ENCODE results near the gene C19orf25.

The C19orf25 gene

DNA sequence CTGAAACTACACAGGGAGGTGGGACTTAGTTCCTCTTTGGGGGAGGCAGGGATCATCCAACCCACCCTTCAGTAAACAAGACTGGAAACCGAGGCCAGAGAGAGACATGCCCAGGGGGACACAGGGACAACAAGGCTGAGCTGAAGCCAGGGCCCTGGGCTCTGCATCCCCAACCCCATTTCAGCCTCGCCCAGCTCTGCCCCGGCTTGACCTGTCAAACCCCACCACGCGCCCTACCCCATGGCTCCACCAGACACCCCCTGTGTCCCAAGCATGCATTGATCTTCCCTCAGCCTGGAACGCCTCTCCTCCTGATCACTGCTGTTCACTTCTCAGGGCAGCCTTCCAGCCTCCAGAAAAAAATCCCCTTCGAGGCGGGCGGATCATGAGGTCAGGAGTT is 31.1 kb downstream of the C19orf25 start:
- no peak overlapping the region for H3K27ac ChIP-seq (replicated peaks)
- no peak for TF ChIP-seq POLR2AphosphoS5 (IDR thresholded peaks at IDR 0.05; ENCODE audit: low read depth)
- TF ChIP-seq SPI1 (IDR thresholded peaks at IDR 0.05; ENCODE audit: borderline replicate concordance, low read depth), result no peak
- TF ChIP-seq, protein P1, sequence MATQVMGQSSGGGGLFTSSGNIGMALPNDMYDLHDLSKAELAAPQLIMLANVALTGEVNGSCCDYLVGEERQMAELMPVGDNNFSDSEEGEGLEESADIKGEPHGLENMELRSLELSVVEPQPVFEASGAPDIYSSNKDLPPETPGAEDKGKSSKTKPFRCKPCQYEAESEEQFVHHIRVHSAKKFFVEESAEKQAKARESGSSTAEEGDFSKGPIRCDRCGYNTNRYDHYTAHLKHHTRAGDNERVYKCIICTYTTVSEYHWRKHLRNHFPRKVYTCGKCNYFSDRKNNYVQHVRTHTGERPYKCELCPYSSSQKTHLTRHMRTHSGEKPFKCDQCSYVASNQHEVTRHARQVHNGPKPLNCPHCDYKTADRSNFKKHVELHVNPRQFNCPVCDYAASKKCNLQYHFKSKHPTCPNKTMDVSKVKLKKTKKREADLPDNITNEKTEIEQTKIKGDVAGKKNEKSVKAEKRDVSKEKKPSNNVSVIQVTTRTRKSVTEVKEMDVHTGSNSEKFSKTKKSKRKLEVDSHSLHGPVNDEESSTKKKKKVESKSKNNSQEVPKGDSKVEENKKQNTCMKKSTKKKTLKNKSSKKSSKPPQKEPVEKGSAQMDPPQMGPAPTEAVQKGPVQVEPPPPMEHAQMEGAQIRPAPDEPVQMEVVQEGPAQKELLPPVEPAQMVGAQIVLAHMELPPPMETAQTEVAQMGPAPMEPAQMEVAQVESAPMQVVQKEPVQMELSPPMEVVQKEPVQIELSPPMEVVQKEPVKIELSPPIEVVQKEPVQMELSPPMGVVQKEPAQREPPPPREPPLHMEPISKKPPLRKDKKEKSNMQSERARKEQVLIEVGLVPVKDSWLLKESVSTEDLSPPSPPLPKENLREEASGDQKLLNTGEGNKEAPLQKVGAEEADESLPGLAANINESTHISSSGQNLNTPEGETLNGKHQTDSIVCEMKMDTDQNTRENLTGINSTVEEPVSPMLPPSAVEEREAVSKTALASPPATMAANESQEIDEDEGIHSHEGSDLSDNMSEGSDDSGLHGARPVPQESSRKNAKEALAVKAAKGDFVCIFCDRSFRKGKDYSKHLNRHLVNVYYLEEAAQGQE (IDR thresholded peaks at IDR 0.05; ENCODE audit: insufficient replicate concordance, low read depth), result no peak
- TF ChIP-seq GABPA (IDR thresholded peaks at IDR 0.05; ENCODE audit: low read depth), result no peak
- no peak for TF ChIP-seq CTCF (IDR thresholded peaks at IDR 0.05; ENCODE audit: insufficient read depth, low read length)
- peaks cover 60% of the 10 kb centered on the region for H3K27me3 ChIP-seq (ENCODE audit: insufficient read depth, poor library complexity, severe bottlenecking)
- no peak overlapping the region for H3K4me3 ChIP-seq (replicated peaks; ENCODE audit: insufficient read depth, low read length)
- DNase-seq (ENCODE audit: low read depth in 1 of 2, low spot score in 1 of 2), result no peak

DNA sequence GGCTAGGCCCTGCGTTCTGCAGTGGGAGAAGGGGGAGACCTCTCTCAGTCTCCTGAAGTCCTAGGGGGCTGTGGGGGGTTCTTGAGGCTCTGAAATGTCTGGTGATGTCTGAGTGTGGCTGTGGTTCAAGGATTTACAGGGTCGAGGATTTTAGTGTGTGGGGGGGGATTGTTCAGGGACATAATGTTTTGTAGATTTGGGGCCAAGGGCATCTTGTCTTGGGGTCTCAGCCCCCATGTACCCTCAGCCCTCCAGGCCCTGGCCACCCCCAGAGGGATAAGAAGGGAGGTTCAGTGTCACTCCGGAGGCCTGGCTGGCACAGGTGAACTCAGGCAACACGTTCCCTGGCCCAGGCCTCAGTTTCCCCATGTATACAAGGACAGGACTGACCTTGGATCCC is 31.5 kb downstream of the C19orf25 start:
- H3K27me3 ChIP-seq (ENCODE audit: insufficient read depth, poor library complexity, severe bottlenecking), result peaks cover 55% of the 10 kb centered on the region

DNA sequence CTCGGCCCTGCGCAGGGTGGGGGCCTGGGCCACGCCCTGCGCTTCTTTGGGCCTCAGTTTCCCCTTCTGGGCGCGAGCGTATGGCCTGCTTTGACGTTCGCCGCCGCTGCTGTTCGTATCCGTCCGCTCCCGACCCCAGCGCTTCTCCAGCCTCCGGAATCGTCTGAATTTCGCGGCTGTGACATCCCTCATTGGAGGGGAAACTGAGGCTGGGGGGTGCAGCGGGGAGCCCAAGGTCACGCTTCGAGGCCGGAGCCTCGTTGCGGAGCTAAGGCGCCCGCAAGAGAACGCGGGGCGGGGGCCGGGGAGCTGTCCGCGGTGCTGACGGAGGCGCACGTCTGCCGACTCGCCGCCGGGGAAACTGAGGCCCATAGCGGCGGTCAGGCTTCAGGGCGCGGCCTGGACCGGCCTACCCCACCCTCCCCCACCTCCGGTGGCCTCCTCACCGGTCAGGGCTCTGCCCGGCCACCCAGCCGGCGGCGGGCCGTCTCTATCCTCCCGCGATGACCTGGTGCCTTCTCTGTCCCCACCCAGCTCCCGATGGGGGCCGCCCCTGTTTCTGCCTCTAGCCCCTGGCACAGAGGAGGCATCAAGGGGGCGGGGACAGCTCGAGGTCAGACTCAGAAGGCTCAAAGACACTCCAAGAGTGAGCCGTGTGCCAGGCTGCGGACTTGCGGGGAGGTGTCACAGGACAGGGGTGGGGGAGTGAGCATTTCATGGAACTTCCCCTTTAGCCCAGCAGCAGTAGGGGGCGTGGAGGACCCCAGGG is 32.1 kb downstream of the C19orf25 start:
- no peak overlapping the region for H3K27ac ChIP-seq (replicated peaks)
- H3K4me3 ChIP-seq (replicated peaks; ENCODE audit: insufficient read depth, low read length), result no peak overlapping the region
- DNase-seq (ENCODE audit: low read depth in 1 of 2, low spot score in 1 of 2), result no peak
- TF ChIP-seq GABPA (IDR thresholded peaks at IDR 0.05; ENCODE audit: low read depth), result no peak
- no peak for TF ChIP-seq SPI1 (IDR thresholded peaks at IDR 0.05; ENCODE audit: borderline replicate concordance, low read depth)
- TF ChIP-seq CTCF (IDR thresholded peaks at IDR 0.05; ENCODE audit: insufficient read depth, low read length), result no peak
- TF ChIP-seq, protein P1 (IDR thresholded peaks at IDR 0.05; ENCODE audit: insufficient replicate concordance, low read depth), result peak; percentile 99
- TF ChIP-seq POLR2AphosphoS5 (IDR thresholded peaks at IDR 0.05; ENCODE audit: low read depth), result no peak
- H3K27me3 ChIP-seq (ENCODE audit: insufficient read depth, poor library complexity, severe bottlenecking), result peaks cover 49% of the 10 kb centered on the region

More for the DNA sequence above, 31.5 kb downstream of the C19orf25 start:
- TF ChIP-seq CTCF (IDR thresholded peaks at IDR 0.05; ENCODE audit: insufficient read depth, low read length) (no peak), POLR2AphosphoS5 (IDR thresholded peaks at IDR 0.05; ENCODE audit: low read depth) (no peak), GABPA (IDR thresholded peaks at IDR 0.05; ENCODE audit: low read depth) (no peak), SPI1 (IDR thresholded peaks at IDR 0.05; ENCODE audit: borderline replicate concordance, low read depth) (no peak)
- TF ChIP-seq, protein P1 (IDR thresholded peaks at IDR 0.05; ENCODE audit: insufficient replicate concordance, low read depth), result no peak
- H3K27ac ChIP-seq (replicated peaks), result no peak overlapping the region
- DNase-seq (ENCODE audit: low read depth in 1 of 2, low spot score in 1 of 2), result no peak
- no peak overlapping the region for H3K4me3 ChIP-seq (replicated peaks; ENCODE audit: insufficient read depth, low read length)
